HEK293 (cell line): ENCODE measurements around the gene C1orf167.

Source experiments
- CTCF ChIA-PET: fragments of 350-600 bp; formaldehyde crosslinking; extraction: SDS; loops from one replicate; lab custom pipeline; 2021; ENCODE audit warnings: antibody characterized with exemption; lab: Yijun Ruan, JAX
- POLR2A ChIA-PET: fragments of 300-600 bp; formaldehyde crosslinking; extraction: SDS; loops from one replicate; lab custom pipeline; 2020; ENCODE audit warnings: antibody characterized with exemption, inconsistent platforms; lab: Yijun Ruan, JAX
- H3K27ac ChIP-seq: fragments of 200-500 bp; sonication (Bioruptor generic); 2 replicates; pipeline ENCODE4 v1.5.1; 2014; ENCODE audit warnings: low read depth, low read length, control low read depth, inconsistent platforms; ENCODE audit errors: extremely low read depth
- H3K36me3 ChIP-seq, 2 experiments: fragments of 200-500 bp in 1 of 2; sonication (Bioruptor generic) in 1 of 2; 1 replicate in 1 of 2; 2 replicates in 1 of 2; pipeline ENCODE4 v1.5.1; 2014 to 2017; ENCODE audit warnings: inconsistent platforms in 2 of 2, low read length in 2 of 2; ENCODE audit not compliant: control insufficient read depth in 2 of 2, insufficient read depth in 1 of 2
- H3K4me1 ChIP-seq: fragments of 200-500 bp; sonication (Bioruptor generic); 2 replicates; pipeline ENCODE4 v1.5.1; 2014; ENCODE audit warnings: mild to moderate bottlenecking, low read length, inconsistent platforms; ENCODE audit not compliant: control insufficient read depth, insufficient read depth
- H3K4me3 ChIP-seq: 2 replicates; pipeline ENCODE4 v1.5.1; 2011; ENCODE audit warnings: low read depth, mild to moderate bottlenecking, control low read depth, low read length, moderate library complexity
- H3K9me3 ChIP-seq: fragments of 200-500 bp; sonication (Bioruptor generic); 2 replicates; pipeline ENCODE4 v1.5.1; 2014; ENCODE audit warnings: low read depth, low read length, inconsistent platforms; ENCODE audit not compliant: control insufficient read depth, insufficient read depth
- EGR2 ChIP-seq: fragments of 450-650 bp; formaldehyde crosslinking; IDR thresholded peaks from 2 replicates; pipeline ENCODE4 v1.5.1; 2016; ENCODE audit warnings: low read depth, missing biosample characterization, missing genetic modification characterization
- GLI2 ChIP-seq: fragments of 450-650 bp; formaldehyde crosslinking; IDR thresholded peaks from 2 replicates; pipeline ENCODE4; 2017; ENCODE audit warnings: missing biosample characterization, missing genetic modification characterization, low read depth, borderline replicate concordance
- SP7 ChIP-seq: fragments of 450-650 bp; formaldehyde crosslinking; IDR thresholded peaks from 2 replicates; pipeline ENCODE4 v1.5.1; 2016; ENCODE audit warnings: missing biosample characterization, missing genetic modification characterization
- ZFHX2 ChIP-seq: fragments of 450-650 bp; formaldehyde crosslinking; conservative IDR thresholded peaks from 2 replicates; pipeline ENCODE4 v1.5.1; 2016; ENCODE audit warnings: missing biosample characterization, missing genetic modification characterization
- ZFP3 ChIP-seq: fragments of 450-650 bp; formaldehyde crosslinking; IDR thresholded peaks from 2 replicates; pipeline ENCODE4 v1.5.1; 2016; ENCODE audit warnings: low read depth, missing biosample characterization, missing genetic modification characterization
- ZFP37 ChIP-seq: fragments of 450-650 bp; formaldehyde crosslinking; IDR thresholded peaks from 2 replicates; pipeline ENCODE4 v1.5.1; 2016; ENCODE audit warnings: missing biosample characterization, missing genetic modification characterization
- ZIC2 ChIP-seq: fragments of 450-650 bp; formaldehyde crosslinking; IDR thresholded peaks from 2 replicates; pipeline ENCODE4 v1.5.1; 2016; ENCODE audit warnings: missing biosample characterization, missing genetic modification characterization
- ZNF274 ChIP-seq, 2 experiments: fragments of 200-500 bp in 1 of 2; fragments of 450-650 bp in 1 of 2; sonication (Bioruptor generic) in 1 of 2; formaldehyde crosslinking in 1 of 2; IDR thresholded peaks; 2 replicates each; pipeline versions ENCODE4 v1.5.1 to v1.6.1; 2014 to 2016; ENCODE audit warnings: borderline replicate concordance in 1 of 2, inconsistent platforms in 1 of 2, low read length in 1 of 2, missing biosample characterization in 1 of 2, missing genetic modification characterization in 1 of 2
- ZNF404 ChIP-seq: fragments of 450-650 bp; formaldehyde crosslinking; IDR thresholded peaks from 2 replicates; pipeline ENCODE4 v1.5.1; 2017; ENCODE audit warnings: missing biosample characterization, missing genetic modification characterization
- ZNF514 ChIP-seq: fragments of 450-650 bp; formaldehyde crosslinking; IDR thresholded peaks from 2 replicates; pipeline ENCODE4 v1.5.1; 2016; ENCODE audit warnings: missing biosample characterization, missing genetic modification characterization
- ZNF521 ChIP-seq: fragments of 450-650 bp; formaldehyde crosslinking; IDR thresholded peaks from 2 replicates; pipeline ENCODE4 v1.5.1; 2017; ENCODE audit warnings: missing biosample characterization, mild to moderate bottlenecking, missing genetic modification characterization
- ZNF777 ChIP-seq: fragments of 450-650 bp; formaldehyde crosslinking; IDR thresholded peaks from 2 replicates; pipeline ENCODE4 v1.5.1; 2017; ENCODE audit warnings: missing biosample characterization, missing genetic modification characterization, borderline replicate concordance
- ZNF837 ChIP-seq: fragments of 450-650 bp; formaldehyde crosslinking; IDR thresholded peaks from 2 replicates; pipeline ENCODE4 v1.5.1; 2016; ENCODE audit warnings: missing biosample characterization, missing genetic modification characterization
- ZSCAN16 ChIP-seq: fragments of 450-650 bp; formaldehyde crosslinking; IDR thresholded peaks from 2 replicates; pipeline ENCODE4 v1.5.1; 2016; ENCODE audit warnings: missing biosample characterization, missing genetic modification characterization
- TF ChIP-seq, protein P1 (sequence below): IDR thresholded peaks from 2 replicates; pipeline ENCODE4 v1.6.1; 2011; ENCODE audit warnings: mild to moderate bottlenecking, low read depth, low read length, borderline replicate concordance
- TF ChIP-seq, protein P2 (sequence below): fragments of 450-650 bp; formaldehyde crosslinking; IDR thresholded peaks from 2 replicates; pipeline ENCODE4 v1.5.1; 2017; ENCODE audit warnings: missing biosample characterization, missing genetic modification characterization
- TF ChIP-seq, protein P3 (sequence below): fragments of 450-650 bp; formaldehyde crosslinking; IDR thresholded peaks from 2 replicates; pipeline ENCODE4 v1.5.1; 2016; ENCODE audit warnings: missing biosample characterization, missing genetic modification characterization
- TF ChIP-seq, protein P4 (sequence below): fragments of 450-650 bp; formaldehyde crosslinking; IDR thresholded peaks from 2 replicates; pipeline ENCODE4 v1.5.1; 2016; ENCODE audit warnings: missing biosample characterization, missing genetic modification characterization
- TF ChIP-seq, protein P5 (sequence below): fragments of 450-650 bp; formaldehyde crosslinking; IDR thresholded peaks from 2 replicates; pipeline ENCODE4 v1.5.1; 2016; ENCODE audit warnings: missing biosample characterization, missing genetic modification characterization, low read depth

Gene C1orf167

DNA sequence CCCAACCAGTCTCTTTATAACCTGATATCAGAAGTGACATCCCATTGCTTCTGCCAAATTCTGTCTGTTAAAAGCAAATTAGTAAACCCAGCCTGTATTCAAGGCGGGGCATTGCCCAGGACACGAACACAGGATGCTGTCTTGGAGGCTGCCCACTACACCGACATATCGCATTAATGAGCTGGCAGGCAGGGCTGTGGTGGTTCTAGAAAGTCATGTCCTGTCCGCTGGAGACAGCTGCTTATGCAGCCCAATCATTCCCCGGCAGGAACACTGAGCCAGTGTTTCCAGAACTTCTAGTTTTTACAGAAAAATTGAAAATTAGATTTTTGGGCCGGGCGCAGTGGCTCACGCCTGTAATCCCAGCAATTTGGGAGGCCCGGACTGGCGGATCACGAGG is 19.3 kb downstream of the C1orf167 start:
- no peaks in the 10 kb centered on the region for H3K36me3 ChIP-seq
- TF ChIP-seq, protein P1, sequence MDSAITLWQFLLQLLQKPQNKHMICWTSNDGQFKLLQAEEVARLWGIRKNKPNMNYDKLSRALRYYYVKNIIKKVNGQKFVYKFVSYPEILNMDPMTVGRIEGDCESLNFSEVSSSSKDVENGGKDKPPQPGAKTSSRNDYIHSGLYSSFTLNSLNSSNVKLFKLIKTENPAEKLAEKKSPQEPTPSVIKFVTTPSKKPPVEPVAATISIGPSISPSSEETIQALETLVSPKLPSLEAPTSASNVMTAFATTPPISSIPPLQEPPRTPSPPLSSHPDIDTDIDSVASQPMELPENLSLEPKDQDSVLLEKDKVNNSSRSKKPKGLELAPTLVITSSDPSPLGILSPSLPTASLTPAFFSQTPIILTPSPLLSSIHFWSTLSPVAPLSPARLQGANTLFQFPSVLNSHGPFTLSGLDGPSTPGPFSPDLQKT, result no peak
- TF ChIP-seq ZNF837, result no peak
- TF ChIP-seq ZSCAN16, result no peak
- TF ChIP-seq SP7 (tag by site-specific recombination), result no peak
- TF ChIP-seq ZNF274 (IDR thresholded peaks at IDR 0.05; ENCODE audit: low read length), result no peak
- TF ChIP-seq ZNF274 (tag by site-specific recombination; IDR thresholded peaks at IDR 0.05; ENCODE audit: borderline replicate concordance), result no peak
- no peak for TF ChIP-seq GLI2 (tag by site-specific recombination)
- TF ChIP-seq ZNF777 (tag by site-specific recombination), result no peak
- no peak for TF ChIP-seq ZFP3 (tag by site-specific recombination)
- no peak for TF ChIP-seq ZNF514 (tag by site-specific recombination)
- TF ChIP-seq ZFP37 (tag by site-specific recombination), result no peak
- TF ChIP-seq, protein P2, sequence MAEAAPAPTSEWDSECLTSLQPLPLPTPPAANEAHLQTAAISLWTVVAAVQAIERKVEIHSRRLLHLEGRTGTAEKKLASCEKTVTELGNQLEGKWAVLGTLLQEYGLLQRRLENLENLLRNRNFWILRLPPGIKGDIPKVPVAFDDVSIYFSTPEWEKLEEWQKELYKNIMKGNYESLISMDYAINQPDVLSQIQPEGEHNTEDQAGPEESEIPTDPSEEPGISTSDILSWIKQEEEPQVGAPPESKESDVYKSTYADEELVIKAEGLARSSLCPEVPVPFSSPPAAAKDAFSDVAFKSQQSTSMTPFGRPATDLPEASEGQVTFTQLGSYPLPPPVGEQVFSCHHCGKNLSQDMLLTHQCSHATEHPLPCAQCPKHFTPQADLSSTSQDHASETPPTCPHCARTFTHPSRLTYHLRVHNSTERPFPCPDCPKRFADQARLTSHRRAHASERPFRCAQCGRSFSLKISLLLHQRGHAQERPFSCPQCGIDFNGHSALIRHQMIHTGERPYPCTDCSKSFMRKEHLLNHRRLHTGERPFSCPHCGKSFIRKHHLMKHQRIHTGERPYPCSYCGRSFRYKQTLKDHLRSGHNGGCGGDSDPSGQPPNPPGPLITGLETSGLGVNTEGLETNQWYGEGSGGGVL (tag by site-specific recombination), result no peak
- H3K4me1 ChIP-seq, result no peaks in the 10 kb centered on the region
- POLR2A ChIA-PET, result interaction anchor here (0.5 to 0.7 kb wide), 2 partner anchors 38 to 128 kb away, joined by 5 to 6 read pairs; no protein-coding TSS in a partner anchor
- CTCF ChIA-PET, result interaction anchor here (0.7 to 1.1 kb wide), 2 partner anchors 12 to 21 kb away, joined by 3 to 4 read pairs; no protein-coding TSS in a partner anchor
- no peak overlapping the region for H3K4me3 ChIP-seq
- no peaks in the 10 kb centered on the region for H3K9me3 ChIP-seq
- H3K27ac ChIP-seq, result no peak overlapping the region

DNA sequence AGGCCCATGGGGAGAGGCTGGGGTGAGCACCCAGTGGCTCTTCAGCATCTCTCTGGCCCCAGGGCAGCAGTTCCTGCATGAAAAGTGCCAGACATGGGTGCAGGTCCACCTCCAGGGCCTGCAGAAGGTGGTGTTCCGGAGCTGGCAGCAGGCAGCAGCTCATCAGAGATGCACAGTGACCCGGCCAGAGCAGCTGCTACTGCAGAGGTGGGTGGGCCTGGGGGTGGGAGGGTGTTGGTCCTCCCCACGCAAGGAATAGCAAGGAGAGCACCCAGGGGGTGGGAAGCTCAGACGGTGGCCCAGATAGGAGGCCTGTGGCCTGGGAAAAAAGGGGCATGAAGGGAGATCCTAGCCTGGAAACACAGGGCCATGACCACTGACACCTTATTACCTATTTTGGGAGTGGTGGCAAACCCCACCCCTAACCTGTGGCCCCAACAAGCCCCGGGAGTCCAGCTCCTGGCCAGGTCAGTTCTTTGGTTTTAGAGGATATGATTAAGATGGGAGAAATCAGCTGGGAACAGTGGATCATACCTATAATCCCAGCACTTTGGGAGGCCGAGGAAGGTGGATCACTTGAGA is 20.2 kb downstream of the C1orf167 start:
- CTCF ChIA-PET, result interaction anchor here (1.1 kb wide), 1 partner anchor 12 kb away, joined by 4 read pairs; no protein-coding TSS in a partner anchor
- no peak overlapping the region for H3K4me3 ChIP-seq
- no peaks in the 10 kb centered on the region for H3K9me3 ChIP-seq
- TF ChIP-seq EGR2 (peak; percentile 65), ZNF521 (tag by site-specific recombination) (no peak), ZNF404 (tag by site-specific recombination) (no peak), ZFHX2 (tag by site-specific recombination) (peak; percentile 32), ZIC2 (tag by site-specific recombination) (0 out of 2 replicates have a peak, but pooled peaks have one; percentile 22)
- TF ChIP-seq, protein P3, sequence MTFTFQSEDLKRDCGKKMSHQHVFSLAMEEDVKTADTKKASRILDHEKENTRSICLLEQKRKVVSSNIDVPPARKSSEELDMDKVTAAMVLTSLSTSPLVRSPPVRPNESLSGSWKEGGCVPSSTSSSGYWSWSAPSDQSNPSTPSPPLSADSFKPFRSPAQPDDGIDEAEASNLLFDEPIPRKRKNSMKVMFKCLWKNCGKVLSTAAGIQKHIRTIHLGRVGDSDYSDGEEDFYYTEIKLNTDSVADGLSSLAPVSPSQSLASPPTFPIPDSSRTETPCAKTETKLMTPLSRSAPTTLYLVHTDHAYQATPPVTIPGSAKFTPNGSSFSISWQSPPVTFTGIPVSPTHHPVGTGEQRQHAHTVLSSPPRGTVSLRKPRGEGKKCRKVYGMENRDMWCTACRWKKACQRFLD (tag by site-specific recombination), result no peak
- TF ChIP-seq, protein P4, sequence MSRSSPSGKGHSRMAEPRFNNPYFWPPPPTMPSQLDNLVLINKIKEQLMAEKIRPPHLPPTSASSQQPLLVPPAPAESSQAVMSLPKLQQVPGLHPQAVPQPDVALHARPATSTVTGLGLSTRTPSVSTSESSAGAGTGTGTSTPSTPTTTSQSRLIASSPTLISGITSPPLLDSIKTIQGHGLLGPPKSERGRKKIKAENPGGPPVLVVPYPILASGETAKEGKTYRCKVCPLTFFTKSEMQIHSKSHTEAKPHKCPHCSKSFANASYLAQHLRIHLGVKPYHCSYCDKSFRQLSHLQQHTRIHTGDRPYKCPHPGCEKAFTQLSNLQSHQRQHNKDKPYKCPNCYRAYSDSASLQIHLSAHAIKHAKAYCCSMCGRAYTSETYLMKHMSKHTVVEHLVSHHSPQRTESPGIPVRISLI (tag by site-specific recombination), result no peak
- TF ChIP-seq, protein P5, sequence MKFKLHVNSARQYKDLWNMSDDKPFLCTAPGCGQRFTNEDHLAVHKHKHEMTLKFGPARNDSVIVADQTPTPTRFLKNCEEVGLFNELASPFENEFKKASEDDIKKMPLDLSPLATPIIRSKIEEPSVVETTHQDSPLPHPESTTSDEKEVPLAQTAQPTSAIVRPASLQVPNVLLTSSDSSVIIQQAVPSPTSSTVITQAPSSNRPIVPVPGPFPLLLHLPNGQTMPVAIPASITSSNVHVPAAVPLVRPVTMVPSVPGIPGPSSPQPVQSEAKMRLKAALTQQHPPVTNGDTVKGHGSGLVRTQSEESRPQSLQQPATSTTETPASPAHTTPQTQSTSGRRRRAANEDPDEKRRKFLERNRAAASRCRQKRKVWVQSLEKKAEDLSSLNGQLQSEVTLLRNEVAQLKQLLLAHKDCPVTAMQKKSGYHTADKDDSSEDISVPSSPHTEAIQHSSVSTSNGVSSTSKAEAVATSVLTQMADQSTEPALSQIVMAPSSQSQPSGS (tag by site-specific recombination), result no peak
- H3K36me3 ChIP-seq, result no peaks in the 10 kb centered on the region
- no peak overlapping the region for H3K27ac ChIP-seq
- H3K4me1 ChIP-seq, result no peaks in the 10 kb centered on the region
- POLR2A ChIA-PET, result no interaction called here
